Left ventricle myocardium inferior (tissue), 1 donor: ENCODE results near the gene STAU1. TPM values are rescaled to one million over a fixed set of nuclear protein-coding genes. Genes with fewer than 3 reads are reported as not detected.

Experiments used
- DNase-seq: peaks from one replicate; pipeline ENCODE4 v3.0.0-alpha.2; 2020
- H3K27ac ChIP-seq: fragments of 200-600 bp; replicated peaks from 2 replicates; pipeline ENCODE4 v1.8.0; 2021
- H3K27me3 ChIP-seq: fragments of 200-600 bp; 2 replicates; pipeline ENCODE4 v1.8.0; 2021; ENCODE audit warnings: low read depth
- H3K36me3 ChIP-seq: fragments of 200-600 bp; 2 replicates; pipeline ENCODE4 v1.8.0; 2021
- H3K4me1 ChIP-seq: fragments of 200-600 bp; 2 replicates; pipeline ENCODE4 v1.8.0; 2021
- H3K4me3 ChIP-seq: fragments of 200-600 bp; 2 replicates; pipeline ENCODE4 v1.8.0; 2021; ENCODE audit warnings: mild to moderate bottlenecking, moderate library complexity
- H3K9me3 ChIP-seq: fragments of 200-600 bp; replicated peaks from 2 replicates; pipeline ENCODE4 v1.8.0; 2021
- CTCF ChIP-seq: fragments of 200-600 bp; IDR thresholded peaks from 2 replicates; pipeline ENCODE4 v1.8.0; 2021; ENCODE audit warnings: antibody characterized with exemption, mild to moderate bottlenecking, borderline replicate concordance
- intact Hi-C: fragments of 100-400 bp; cut with micrococcal nuclease; formaldehyde crosslinking; loops from one replicate; pipeline ENCODE4 v1.11.0; 2022
- total RNA-seq: library from RNA; stranded (reverse); fragmentation: NEBNext Ultra II Directional; extraction: Animal tissue kit (Norgen Biotek cat#: 25700); gene quantifications from one replicate; pipeline ENCODE4 v1.2.1, GENCODE V29; 2021
- donor health status: DM: no; HTN: yes; CAD: no; lungs with severe emphysema.

Gene STAU1
- total RNA-seq, 1 donor from 2014 or later: 63.4 TPM

GRCh38 chr20:49215232-49215631 is 27.1 kb upstream of the STAU1 start:
- intact Hi-C loops: loop anchor here (2.0 kb wide), 1 partner anchor 76 kb away; no protein-coding TSS in a partner anchor
- H3K27ac ChIP-seq: no peak overlapping the region
- H3K27me3 ChIP-seq: no peaks in the 10 kb centered on the region
- H3K4me3 ChIP-seq: no peak overlapping the region
- TF ChIP-seq CTCF: no peak
- H3K4me1 ChIP-seq: peaks cover 14% of the 10 kb centered on the region
- H3K36me3 ChIP-seq: no peaks in the 10 kb centered on the region
- peaks cover 10% of the 10 kb centered on the region for H3K9me3 ChIP-seq
- DNase-seq: no peak

GRCh38 chr20:49214571-49214970 is 26.4 kb upstream of the STAU1 start:
- DNase-seq: no peak
- Histone ChIP-seq H3K9me3 (peaks cover 16% of the 10 kb centered on the region), H3K27me3 (no peaks in the 10 kb centered on the region), H3K36me3 (no peaks in the 10 kb centered on the region), H3K4me3 (no peak overlapping the region), H3K4me1 (peaks cover 7% of the 10 kb centered on the region), H3K27ac (no peak overlapping the region)
- TF ChIP-seq CTCF: no peak
- intact Hi-C loops: loop anchor here (2.0 kb wide), 1 partner anchor 76 kb away; no protein-coding TSS in a partner anchor

GRCh38 chr20:49210757-49211110 is 22.6 kb upstream of the STAU1 start:
- Histone ChIP-seq H3K9me3 (peaks cover 19% of the 10 kb centered on the region), H3K4me1 (no peaks in the 10 kb centered on the region), H3K36me3 (no peaks in the 10 kb centered on the region), H3K27ac (no peak overlapping the region), H3K4me3 (no peak overlapping the region), H3K27me3 (no peaks in the 10 kb centered on the region)
- DNase-seq: no peak
- intact Hi-C loops: no loop called here
- TF ChIP-seq CTCF: no peak

- H3K4me3 ChIP-seq: no peak overlapping the region
- no peak for TF ChIP-seq CTCF
- no peaks in the 10 kb centered on the region for H3K27me3 ChIP-seq
- H3K4me1 ChIP-seq: no peaks in the 10 kb centered on the region
- no peak overlapping the region for H3K27ac ChIP-seq
- DNase-seq: no peak
- intact Hi-C loops: no loop called here
- peaks cover 19% of the 10 kb centered on the region for H3K9me3 ChIP-seq
- H3K36me3 ChIP-seq: no peaks in the 10 kb centered on the region
These were observed 22.1 kb upstream of the STAU1 start for GRCh38 chr20:49210101-49210756.

GRCh38 chr20:49207076-49207475 is 18.9 kb upstream of the STAU1 start:
- no peak overlapping the region for H3K4me3 ChIP-seq
- DNase-seq: no peak
- H3K27ac ChIP-seq: no peak overlapping the region
- no peaks in the 10 kb centered on the region for H3K4me1 ChIP-seq
- TF ChIP-seq CTCF: no peak
- no peaks in the 10 kb centered on the region for H3K27me3 ChIP-seq
- no peaks in the 10 kb centered on the region for H3K36me3 ChIP-seq
- peaks cover 19% of the 10 kb centered on the region for H3K9me3 ChIP-seq
- intact Hi-C loops: no loop called here
